Astrocyte (in vitro differentiated cells and primary cell): Measurements from ENCODE around the gene HBA1. TPM values are rescaled to one million over a fixed set of nuclear protein-coding genes. Genes with fewer than 3 reads are reported as not detected.

Source experiments
- DNase-seq: peaks from one replicate; pipeline ENCODE4 v3.0.0-alpha.2; 2010; ENCODE audit warnings: low read depth
- FAIRE-seq: peaks from 2 replicates; lab custom pipeline; 2011; peaks lifted over from hg19 to GRCh38; lab: Jason Lieb, UNC
- H2AFZ ChIP-seq: 2 replicates; pipeline ENCODE4 v1.6.0; 2012; ENCODE audit warnings: low read depth, low read length, inconsistent platforms
- H3K27ac ChIP-seq: 2 replicates; pipeline ENCODE4 v1.5.1; 2011; ENCODE audit warnings: low read depth, low read length, inconsistent platforms
- H3K27me3 ChIP-seq: 2 replicates; pipeline ENCODE4 v1.6.0; 2011; ENCODE audit warnings: low read length, inconsistent platforms; ENCODE audit not compliant: insufficient read depth
- H3K36me3 ChIP-seq: 2 replicates; pipeline ENCODE4 v1.5.1; 2011; ENCODE audit warnings: low read length, inconsistent platforms; ENCODE audit not compliant: insufficient read depth
- H3K4me1 ChIP-seq: 2 replicates; pipeline ENCODE4 v1.5.1; 2011; ENCODE audit warnings: low read length, inconsistent platforms; ENCODE audit not compliant: insufficient read depth
- H3K4me2 ChIP-seq: 2 replicates; pipeline ENCODE4 v1.6.0; 2012; ENCODE audit warnings: low read length, inconsistent platforms
- H3K4me3 ChIP-seq: 2 replicates; pipeline ENCODE4 v1.5.1; 2011; ENCODE audit warnings: low read depth, mild to moderate bottlenecking, low read length, inconsistent platforms; ENCODE audit not compliant: insufficient read depth
- H3K79me2 ChIP-seq: 2 replicates; pipeline ENCODE4 v1.6.0; 2012; ENCODE audit warnings: mild to moderate bottlenecking, low read length, inconsistent platforms; ENCODE audit not compliant: insufficient read depth
- H3K9ac ChIP-seq: 2 replicates; pipeline ENCODE4 v1.6.0; 2012; ENCODE audit warnings: mild to moderate bottlenecking, low read length, inconsistent platforms
- H3K9me3 ChIP-seq: 2 replicates; pipeline ENCODE4 v1.5.1; 2012; ENCODE audit warnings: low read depth, mild to moderate bottlenecking, low read length, inconsistent platforms; ENCODE audit not compliant: insufficient read depth
- H4K20me1 ChIP-seq: 2 replicates; pipeline ENCODE4 v1.6.0; 2012; ENCODE audit warnings: low read length, inconsistent platforms; ENCODE audit not compliant: insufficient read depth
- H3K27ac Mint-ChIP-seq: one replicate; pipeline ENCODE4 v1.8.0; 2021; ENCODE audit warnings: mild to moderate bottlenecking, mixed read lengths; ENCODE audit not compliant: unreplicated experiment
- H3K27me3 Mint-ChIP-seq: one replicate; pipeline ENCODE4 v1.8.0; 2021; ENCODE audit warnings: low read depth, mixed read lengths; ENCODE audit not compliant: unreplicated experiment
- H3K36me3 Mint-ChIP-seq: one replicate; pipeline ENCODE4 v1.8.0; 2021; ENCODE audit warnings: low read depth, mixed read lengths; ENCODE audit not compliant: unreplicated experiment
- H3K4me1 Mint-ChIP-seq: one replicate; pipeline ENCODE4 v1.8.0; 2021; ENCODE audit warnings: low read depth, mixed read lengths; ENCODE audit not compliant: unreplicated experiment
- H3K4me3 Mint-ChIP-seq: one replicate; pipeline ENCODE4 v1.8.0; 2021; ENCODE audit warnings: mild to moderate bottlenecking, moderate library complexity, mixed read lengths; ENCODE audit not compliant: unreplicated experiment
- H3K9me3 Mint-ChIP-seq: one replicate; pipeline ENCODE4 v1.8.0; 2021; ENCODE audit warnings: mild to moderate bottlenecking, mixed read lengths; ENCODE audit not compliant: unreplicated experiment
- EZH2 ChIP-seq: IDR thresholded peaks from 2 replicates; pipeline ENCODE4 v1.6.1; 2012; ENCODE audit warnings: mild to moderate bottlenecking, low read length, inconsistent platforms; ENCODE audit not compliant: insufficient read depth
- total RNA-seq: library from RNA; stranded (reverse); gene quantifications from 2 replicates; pipeline ENCODE4 v1.2.1, GENCODE V29; 2021
- TF ChIP-seq, protein P1 (sequence below): IDR thresholded peaks from 2 replicates; pipeline ENCODE4 v1.5.1; 2011; ENCODE audit warnings: low read depth, mild to moderate bottlenecking, inconsistent platforms, low read length, moderate library complexity; ENCODE audit not compliant: insufficient read depth

The HBA1 gene
- total RNA-seq, 1 donor from 2014 or later: not detected

DNA sequence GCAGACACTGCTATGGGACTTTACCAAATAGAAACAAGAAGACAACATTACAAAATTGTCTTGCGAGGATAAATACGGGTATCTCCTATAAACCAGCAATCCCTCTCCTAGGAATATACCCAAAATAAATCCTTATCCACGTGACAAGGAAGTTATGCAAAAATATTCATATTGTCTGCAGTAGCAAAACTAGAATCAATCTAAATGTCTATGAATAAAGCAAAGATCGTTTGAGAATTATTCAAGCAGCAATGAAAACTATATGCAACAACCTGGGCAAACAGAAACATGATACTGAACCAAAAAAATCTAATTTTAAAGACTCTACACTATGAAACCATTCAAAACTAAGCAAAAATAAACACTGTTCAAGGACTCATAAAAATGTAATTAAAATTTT, 43.5 kb downstream of the HBA1 start:
- peaks cover 9% of the 10 kb centered on the region for H3K36me3 Mint-ChIP-seq
- H3K4me3 ChIP-seq: no peak overlapping the region
- DNase-seq (no peak), FAIRE-seq (no peak)
- H3K4me2 ChIP-seq: no peak overlapping the region
- H3K4me1 ChIP-seq: no peaks in the 10 kb centered on the region
- peak overlapping the region; percentile 16 for H3K4me3 Mint-ChIP-seq
- no peaks in the 10 kb centered on the region for H3K4me1 Mint-ChIP-seq
- peaks cover 89% of the 10 kb centered on the region for H3K79me2 ChIP-seq
- H3K9ac ChIP-seq: no peak overlapping the region
- H2AFZ ChIP-seq: no peak overlapping the region
- no peak overlapping the region for H3K27ac ChIP-seq
- H3K9me3 ChIP-seq: no peaks in the 10 kb centered on the region
- TF ChIP-seq EZH2: no peak
- TF ChIP-seq, protein P1, sequence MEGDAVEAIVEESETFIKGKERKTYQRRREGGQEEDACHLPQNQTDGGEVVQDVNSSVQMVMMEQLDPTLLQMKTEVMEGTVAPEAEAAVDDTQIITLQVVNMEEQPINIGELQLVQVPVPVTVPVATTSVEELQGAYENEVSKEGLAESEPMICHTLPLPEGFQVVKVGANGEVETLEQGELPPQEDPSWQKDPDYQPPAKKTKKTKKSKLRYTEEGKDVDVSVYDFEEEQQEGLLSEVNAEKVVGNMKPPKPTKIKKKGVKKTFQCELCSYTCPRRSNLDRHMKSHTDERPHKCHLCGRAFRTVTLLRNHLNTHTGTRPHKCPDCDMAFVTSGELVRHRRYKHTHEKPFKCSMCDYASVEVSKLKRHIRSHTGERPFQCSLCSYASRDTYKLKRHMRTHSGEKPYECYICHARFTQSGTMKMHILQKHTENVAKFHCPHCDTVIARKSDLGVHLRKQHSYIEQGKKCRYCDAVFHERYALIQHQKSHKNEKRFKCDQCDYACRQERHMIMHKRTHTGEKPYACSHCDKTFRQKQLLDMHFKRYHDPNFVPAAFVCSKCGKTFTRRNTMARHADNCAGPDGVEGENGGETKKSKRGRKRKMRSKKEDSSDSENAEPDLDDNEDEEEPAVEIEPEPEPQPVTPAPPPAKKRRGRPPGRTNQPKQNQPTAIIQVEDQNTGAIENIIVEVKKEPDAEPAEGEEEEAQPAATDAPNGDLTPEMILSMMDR: no peak
- no peaks in the 10 kb centered on the region for H3K27me3 Mint-ChIP-seq
- no peaks in the 10 kb centered on the region for H3K27me3 ChIP-seq
- peaks cover 45% of the 10 kb centered on the region for H3K36me3 ChIP-seq
- peaks cover 83% of the 10 kb centered on the region for H4K20me1 ChIP-seq
- H3K9me3 Mint-ChIP-seq: no peaks in the 10 kb centered on the region
- no peak overlapping the region for H3K27ac Mint-ChIP-seq

Other genes starting within 250 kb of the HBA1 start
- gene POLR3K, start 123.1 kb upstream of the HBA1 start, total RNA-seq: 9.6 and 12.2 TPM in 2 replicates
- gene SNRNP25, start 122.9 kb upstream of the HBA1 start, total RNA-seq: 34.1 and 35.9 TPM in 2 replicates
- 45.6 and 55.5 TPM in 2 replicates for gene RHBDF1, start 104.0 kb upstream of the HBA1 start, total RNA-seq
- 56.5 and 62.7 TPM in 2 replicates for gene MPG, start 98.5 kb upstream of the HBA1 start, total RNA-seq
- 23.5 and 29.0 TPM in 2 replicates for gene NPRL3, start 38.0 kb upstream of the HBA1 start, total RNA-seq
- not detected in 2 replicates for gene HBZ, start 24.0 kb upstream of the HBA1 start, total RNA-seq
- gene HBM, start 10.7 kb upstream of the HBA1 start, total RNA-seq: not detected in 2 replicates
- 1.4 TPM in 1 of 2 replicates, not detected in the other for gene HBA2, start 3.8 kb upstream of the HBA1 start, total RNA-seq
- 2.7 and 4.7 TPM in 2 replicates for gene HBQ1, start 3.8 kb downstream of the HBA1 start, total RNA-seq
- 70.2 and 74.1 TPM in 2 replicates for gene LUC7L, start 52.8 kb downstream of the HBA1 start, total RNA-seq
- gene FAM234A, start 58.1 kb downstream of the HBA1 start, total RNA-seq: 70.8 and 88.7 TPM in 2 replicates
- gene RGS11, start 99.3 kb downstream of the HBA1 start, total RNA-seq: 2.7 and 2.8 TPM in 2 replicates
- 3.3 and 5.0 TPM in 2 replicates for gene ARHGDIG, start 103.9 kb downstream of the HBA1 start, total RNA-seq
- 1.2 and 1.5 TPM in 2 replicates for gene PDIA2, start 106.5 kb downstream of the HBA1 start, total RNA-seq
- 27.0 and 28.8 TPM in 2 replicates for gene AXIN1, start 176.0 kb downstream of the HBA1 start, total RNA-seq
- gene MRPL28, start 193.9 kb downstream of the HBA1 start, total RNA-seq: 89.2 and 95.8 TPM in 2 replicates
- 80.5 and 86.3 TPM in 2 replicates for gene PGAP6, start 205.3 kb downstream of the HBA1 start, total RNA-seq
- 268 and 275 TPM in 2 replicates for gene NME4, start 220.5 kb downstream of the HBA1 start, total RNA-seq
- 13.4 and 17.4 TPM in 2 replicates for gene DECR2, start 225.2 kb downstream of the HBA1 start, total RNA-seq
- gene RAB11FIP3, start 249.0 kb downstream of the HBA1 start, total RNA-seq: 21.0 and 21.2 TPM in 2 replicates